ENCODE data around the gene PPARG.

- no peak for TF ChIP-seq CTCF (IDR thresholded peaks at IDR 0.05)
- TF ChIP-seq POLR2A (IDR thresholded peaks at IDR 0.05): no peak
These were observed 41.5 kb upstream of the PPARG start for GRCh38 chr3:12247411-12247810.

All from body of pancreas (tissue), 4 donors.